ENCODE data around the gene IL10RB. TPM values are rescaled to one million over a fixed set of nuclear protein-coding genes. Genes with fewer than 3 reads are reported as not detected.

IL10RB gene
- total and polyA plus RNA-seq, 10 of the 15 experiments (the other 5 are each of a cell fraction or from before 2014, with no cell fraction given), result 15.0 to 55.1 (median 34.9) TPM

DNA sequence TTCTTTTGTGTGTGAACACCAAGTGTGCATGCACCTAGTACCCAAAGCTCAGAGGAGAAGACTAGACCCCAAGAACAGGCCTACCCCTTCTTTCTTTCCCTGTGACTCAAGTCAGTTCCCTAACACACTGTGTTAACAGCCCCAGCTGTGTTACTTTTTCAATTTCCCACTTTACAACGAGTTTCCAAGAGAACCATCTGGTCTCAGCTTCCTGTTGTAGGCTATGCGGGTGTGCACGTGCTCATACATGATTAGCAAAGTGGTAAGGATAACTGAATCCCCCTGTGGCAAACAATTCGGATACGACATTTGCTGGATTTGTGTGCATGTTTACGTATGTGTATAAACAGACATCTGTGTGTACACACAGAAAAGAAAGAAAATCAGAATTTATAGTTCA, 18.6 kb upstream of the IL10RB start:
- Histone ChIP-seq H4K20me1 (ENCODE audit: control insufficient read depth, insufficient read depth) (no peaks in the 10 kb centered on the region), H3K9ac (ENCODE audit: control insufficient read depth, insufficient read depth, low read length) (no peak overlapping the region), H2AFZ (ENCODE audit: control insufficient read depth, low read depth, low read length) (no peak overlapping the region), H3K4me3 (no peak overlapping the region), H3K27ac (ENCODE audit: control insufficient read depth, insufficient read depth) (no peak overlapping the region), H3K4me2 (ENCODE audit: control insufficient read depth, insufficient read depth) (no peak overlapping the region), H3K27me3 (replicated peaks in 1 of 2; ENCODE audit: control insufficient read depth in 2 of 2, insufficient read depth in 2 of 2, low read length in 1 of 2) (no peaks in the 10 kb centered on the region), H3K36me3 (ENCODE audit: control insufficient read depth in 2 of 2, insufficient read depth in 2 of 2, low read length in 1 of 2) (peaks cover 25 to 61% of the 10 kb centered on the region in 2 experiments), H3K4me1 (ENCODE audit: control insufficient read depth, insufficient read depth, low read length) (peaks cover 15% of the 10 kb centered on the region), H3K9me3 (replicated peaks; ENCODE audit: control insufficient read depth, insufficient read depth, low read length) (no peaks in the 10 kb centered on the region), H3K79me2 (ENCODE audit: control insufficient read depth, insufficient read depth, low read length) (peaks cover 8% of the 10 kb centered on the region)
- WGBS (ENCODE audit: insufficient coverage, insufficient replicate concordance, low lambda C conversion rate, missing lambda C conversion rate), result 73% methylated on average over 6 of the region's 6 CpGs
- FAIRE-seq (no peak), DNase-seq (ENCODE audit: low read depth, low spot score) (no peak), ATAC-seq (no peak)
- RAD21 ChIA-PET (ENCODE audit: unreplicated experiment), result no interaction called here
- in situ Hi-C loops (cut with MboI) (no loop called here), intact Hi-C loops (cut with micrococcal nuclease; ENCODE audit: unreplicated experiment) (no loop called here)
- CTCF ChIA-PET, result interaction anchor here (0.8 to 1.2 kb wide), 2 partner anchors 13 to 198 kb away, joined by 3 to 4 read pairs; no protein-coding TSS in a partner anchor
- no TSS peak for BruUV-seq (replicated peaks)
- SMC1A ChIA-PET (ENCODE audit: uncharacterized antibody, unreplicated experiment), result no interaction called here
- POLR2A ChIA-PET, result no interaction called here
- no peak for TF ChIP-seq CBX3 (IDR thresholded peaks at IDR 0.05; ENCODE audit: borderline replicate concordance, low read depth)
- TF ChIP-seq TCF3 (IDR thresholded peaks at IDR 0.05; ENCODE audit: borderline replicate concordance, insufficient read depth, low read depth, low read length), result no peak
- TF ChIP-seq ZNF687 (IDR thresholded peaks at IDR 0.05), result no peak
- no peak for TF ChIP-seq YBX1 (IDR thresholded peaks at IDR 0.05)
- no peak for TF ChIP-seq POLR2A (IDR thresholded peaks at IDR 0.05; ENCODE audit: low read depth, low read length)
- no peak for TF ChIP-seq DPF2 (IDR thresholded peaks at IDR 0.05)
- TF ChIP-seq MXI1 (IDR thresholded peaks at IDR 0.05; ENCODE audit: low read depth, low read length), result no peak
- no peak for TF ChIP-seq ZNF217 (IDR thresholded peaks at IDR 0.05)
- no peak for TF ChIP-seq BMI1 (IDR thresholded peaks at IDR 0.05; ENCODE audit: borderline replicate concordance)
- TF ChIP-seq, protein P1, sequence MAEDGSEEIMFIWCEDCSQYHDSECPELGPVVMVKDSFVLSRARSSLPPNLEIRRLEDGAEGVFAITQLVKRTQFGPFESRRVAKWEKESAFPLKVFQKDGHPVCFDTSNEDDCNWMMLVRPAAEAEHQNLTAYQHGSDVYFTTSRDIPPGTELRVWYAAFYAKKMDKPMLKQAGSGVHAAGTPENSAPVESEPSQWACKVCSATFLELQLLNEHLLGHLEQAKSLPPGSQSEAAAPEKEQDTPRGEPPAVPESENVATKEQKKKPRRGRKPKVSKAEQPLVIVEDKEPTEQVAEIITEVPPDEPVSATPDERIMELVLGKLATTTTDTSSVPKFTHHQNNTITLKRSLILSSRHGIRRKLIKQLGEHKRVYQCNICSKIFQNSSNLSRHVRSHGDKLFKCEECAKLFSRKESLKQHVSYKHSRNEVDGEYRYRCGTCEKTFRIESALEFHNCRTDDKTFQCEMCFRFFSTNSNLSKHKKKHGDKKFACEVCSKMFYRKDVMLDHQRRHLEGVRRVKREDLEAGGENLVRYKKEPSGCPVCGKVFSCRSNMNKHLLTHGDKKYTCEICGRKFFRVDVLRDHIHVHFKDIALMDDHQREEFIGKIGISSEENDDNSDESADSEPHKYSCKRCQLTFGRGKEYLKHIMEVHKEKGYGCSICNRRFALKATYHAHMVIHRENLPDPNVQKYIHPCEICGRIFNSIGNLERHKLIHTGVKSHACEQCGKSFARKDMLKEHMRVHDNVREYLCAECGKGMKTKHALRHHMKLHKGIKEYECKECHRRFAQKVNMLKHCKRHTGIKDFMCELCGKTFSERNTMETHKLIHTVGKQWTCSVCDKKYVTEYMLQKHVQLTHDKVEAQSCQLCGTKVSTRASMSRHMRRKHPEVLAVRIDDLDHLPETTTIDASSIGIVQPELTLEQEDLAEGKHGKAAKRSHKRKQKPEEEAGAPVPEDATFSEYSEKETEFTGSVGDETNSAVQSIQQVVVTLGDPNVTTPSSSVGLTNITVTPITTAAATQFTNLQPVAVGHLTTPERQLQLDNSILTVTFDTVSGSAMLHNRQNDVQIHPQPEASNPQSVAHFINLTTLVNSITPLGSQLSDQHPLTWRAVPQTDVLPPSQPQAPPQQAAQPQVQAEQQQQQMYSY (CRISPR knock-in tag; IDR thresholded peaks at IDR 0.05), result no peak
- TF ChIP-seq, protein P2, sequence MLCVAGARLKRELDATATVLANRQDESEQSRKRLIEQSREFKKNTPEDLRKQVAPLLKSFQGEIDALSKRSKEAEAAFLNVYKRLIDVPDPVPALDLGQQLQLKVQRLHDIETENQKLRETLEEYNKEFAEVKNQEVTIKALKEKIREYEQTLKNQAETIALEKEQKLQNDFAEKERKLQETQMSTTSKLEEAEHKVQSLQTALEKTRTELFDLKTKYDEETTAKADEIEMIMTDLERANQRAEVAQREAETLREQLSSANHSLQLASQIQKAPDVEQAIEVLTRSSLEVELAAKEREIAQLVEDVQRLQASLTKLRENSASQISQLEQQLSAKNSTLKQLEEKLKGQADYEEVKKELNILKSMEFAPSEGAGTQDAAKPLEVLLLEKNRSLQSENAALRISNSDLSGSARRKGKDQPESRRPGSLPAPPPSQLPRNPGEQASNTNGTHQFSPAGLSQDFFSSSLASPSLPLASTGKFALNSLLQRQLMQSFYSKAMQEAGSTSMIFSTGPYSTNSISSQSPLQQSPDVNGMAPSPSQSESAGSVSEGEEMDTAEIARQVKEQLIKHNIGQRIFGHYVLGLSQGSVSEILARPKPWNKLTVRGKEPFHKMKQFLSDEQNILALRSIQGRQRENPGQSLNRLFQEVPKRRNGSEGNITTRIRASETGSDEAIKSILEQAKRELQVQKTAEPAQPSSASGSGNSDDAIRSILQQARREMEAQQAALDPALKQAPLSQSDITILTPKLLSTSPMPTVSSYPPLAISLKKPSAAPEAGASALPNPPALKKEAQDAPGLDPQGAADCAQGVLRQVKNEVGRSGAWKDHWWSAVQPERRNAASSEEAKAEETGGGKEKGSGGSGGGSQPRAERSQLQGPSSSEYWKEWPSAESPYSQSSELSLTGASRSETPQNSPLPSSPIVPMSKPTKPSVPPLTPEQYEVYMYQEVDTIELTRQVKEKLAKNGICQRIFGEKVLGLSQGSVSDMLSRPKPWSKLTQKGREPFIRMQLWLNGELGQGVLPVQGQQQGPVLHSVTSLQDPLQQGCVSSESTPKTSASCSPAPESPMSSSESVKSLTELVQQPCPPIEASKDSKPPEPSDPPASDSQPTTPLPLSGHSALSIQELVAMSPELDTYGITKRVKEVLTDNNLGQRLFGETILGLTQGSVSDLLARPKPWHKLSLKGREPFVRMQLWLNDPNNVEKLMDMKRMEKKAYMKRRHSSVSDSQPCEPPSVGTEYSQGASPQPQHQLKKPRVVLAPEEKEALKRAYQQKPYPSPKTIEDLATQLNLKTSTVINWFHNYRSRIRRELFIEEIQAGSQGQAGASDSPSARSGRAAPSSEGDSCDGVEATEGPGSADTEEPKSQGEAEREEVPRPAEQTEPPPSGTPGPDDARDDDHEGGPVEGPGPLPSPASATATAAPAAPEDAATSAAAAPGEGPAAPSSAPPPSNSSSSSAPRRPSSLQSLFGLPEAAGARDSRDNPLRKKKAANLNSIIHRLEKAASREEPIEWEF (IDR thresholded peaks at IDR 0.05; ENCODE audit: insufficient replicate concordance, low read depth, low read length), result no peak
- no peak for TF ChIP-seq SMAD1 (IDR thresholded peaks at IDR 0.05; ENCODE audit: low read depth, partially characterized antibody)
- no peak for TF ChIP-seq STAT1 (conservative IDR thresholded peaks at IDR 0.05)
